ENCODE results near the gene TSPAN9.

TSPAN9 gene

DNA sequence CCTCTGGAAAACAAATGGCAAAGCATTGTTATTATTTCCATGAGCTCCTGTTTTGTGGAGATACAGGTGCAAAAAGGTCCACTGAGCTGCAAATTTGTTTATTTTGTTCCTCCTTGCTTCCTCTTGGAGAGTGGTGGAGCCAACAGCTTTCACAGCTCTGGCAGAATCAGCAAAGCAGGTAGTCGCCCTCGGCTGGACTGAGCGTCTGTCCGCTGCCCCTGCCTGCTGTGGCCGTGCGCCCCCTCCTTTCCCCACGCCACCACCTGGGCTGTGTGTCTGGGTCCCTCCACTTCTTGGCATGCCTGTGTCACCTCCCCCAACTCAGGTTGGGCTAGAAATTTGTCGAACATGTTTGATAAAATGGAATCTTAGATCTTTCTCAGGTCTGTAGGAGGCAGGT, 188.2 kb downstream of the TSPAN9 start:
- DNase-seq (ENCODE audit: low read depth in 2 of 3, low spot score in 1 of 3), result no peak

DNA sequence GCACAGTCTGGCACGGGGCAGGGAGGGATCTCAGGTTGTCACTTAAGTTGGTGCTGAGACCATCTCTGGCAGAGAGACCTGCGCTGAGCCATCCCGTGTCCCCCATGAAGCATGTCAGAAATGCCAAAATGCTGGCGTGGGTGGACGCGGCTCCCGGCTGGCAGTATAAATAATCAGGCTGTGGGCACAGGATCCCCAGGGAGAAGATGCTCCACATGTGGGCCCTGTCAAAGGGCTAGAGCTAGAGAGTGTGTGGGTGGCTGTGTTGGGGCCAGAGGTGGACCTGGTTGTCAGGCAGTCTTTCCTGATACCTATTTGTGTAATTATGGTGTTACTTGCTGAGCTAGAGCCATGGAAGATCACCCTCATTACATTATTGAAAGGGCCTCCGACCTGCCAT, 189.5 kb downstream of the TSPAN9 start:
- DNase-seq (ENCODE audit: low read depth in 2 of 3, low spot score in 1 of 3), result no peak

DNA sequence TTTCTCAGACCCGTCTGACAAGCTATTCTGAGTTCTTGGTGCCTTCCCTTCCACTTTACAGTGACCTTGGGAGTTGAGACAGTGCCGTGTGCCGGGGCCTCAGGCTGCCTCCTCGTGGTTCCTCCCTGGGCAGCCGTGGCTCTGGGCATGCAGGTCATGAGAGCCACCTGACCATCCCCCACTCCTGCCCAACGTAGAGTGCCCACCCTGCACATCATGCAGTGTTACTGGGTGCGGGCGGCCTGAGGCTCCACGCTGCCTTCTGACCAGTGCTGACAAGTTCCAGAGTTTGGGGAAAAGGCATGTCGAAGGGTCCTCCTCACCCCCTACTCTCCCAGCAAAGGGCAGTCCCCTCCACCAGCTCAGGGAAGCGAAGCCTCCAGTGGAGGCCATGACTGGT, 190.5 kb downstream of the TSPAN9 start:
- DNase-seq (ENCODE audit: low read depth in 2 of 3, low spot score in 1 of 3), result no peak

- no peak for DNase-seq (ENCODE audit: low read depth in 2 of 3, low spot score in 1 of 3)
Observed at GRCh38 chr12:3269594-3269993, 192.4 kb downstream of the TSPAN9 start.

DNA sequence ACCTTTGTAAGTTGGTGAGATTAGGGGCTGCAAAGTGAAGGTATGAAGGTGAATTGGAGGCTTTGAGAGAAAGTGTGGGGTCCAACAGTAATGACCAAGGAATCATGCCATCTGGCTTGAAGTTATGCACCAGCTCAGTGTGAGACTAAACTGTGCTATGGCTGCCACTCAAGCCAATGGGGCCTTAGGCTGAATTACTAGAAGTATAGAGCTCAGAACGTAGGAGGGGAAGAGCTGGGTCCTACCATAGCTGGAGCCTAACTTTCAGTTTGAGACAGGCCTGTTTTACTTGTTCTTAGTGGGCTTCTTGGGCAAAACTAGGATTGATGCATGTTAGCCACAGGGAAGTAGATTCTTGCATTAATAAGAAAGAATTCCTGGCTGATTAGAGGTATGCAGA, 194.0 kb downstream of the TSPAN9 start:
- no peak for DNase-seq (ENCODE audit: low read depth in 2 of 3, low spot score in 1 of 3)

GRCh38 chr12:3271639-3272038, 194.5 kb downstream of the TSPAN9 start:
- DNase-seq (ENCODE audit: low read depth in 2 of 3, low spot score in 1 of 3), result no peak

DNA sequence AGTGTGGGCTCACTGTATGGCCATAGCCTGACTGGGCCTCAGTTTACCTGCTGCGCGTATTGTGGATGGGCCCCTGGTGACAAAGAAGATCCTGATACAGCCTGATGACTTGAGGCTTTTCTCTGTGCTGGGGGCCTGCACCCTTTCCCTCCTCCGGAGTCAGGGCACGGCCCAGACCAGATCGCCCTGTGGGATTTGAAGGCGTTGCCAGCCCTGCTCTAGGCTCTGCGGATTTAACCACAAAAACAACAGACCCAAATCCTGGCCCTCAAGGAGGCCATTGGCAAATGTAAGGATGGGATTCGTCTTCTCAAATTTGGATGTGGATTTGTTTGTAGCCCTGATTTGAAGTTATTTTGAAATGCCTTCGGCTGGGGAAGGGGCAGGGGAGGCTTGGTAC, 195.8 kb downstream of the TSPAN9 start:
- no peak for DNase-seq (ENCODE audit: low read depth in 2 of 3, low spot score in 1 of 3)

DNA sequence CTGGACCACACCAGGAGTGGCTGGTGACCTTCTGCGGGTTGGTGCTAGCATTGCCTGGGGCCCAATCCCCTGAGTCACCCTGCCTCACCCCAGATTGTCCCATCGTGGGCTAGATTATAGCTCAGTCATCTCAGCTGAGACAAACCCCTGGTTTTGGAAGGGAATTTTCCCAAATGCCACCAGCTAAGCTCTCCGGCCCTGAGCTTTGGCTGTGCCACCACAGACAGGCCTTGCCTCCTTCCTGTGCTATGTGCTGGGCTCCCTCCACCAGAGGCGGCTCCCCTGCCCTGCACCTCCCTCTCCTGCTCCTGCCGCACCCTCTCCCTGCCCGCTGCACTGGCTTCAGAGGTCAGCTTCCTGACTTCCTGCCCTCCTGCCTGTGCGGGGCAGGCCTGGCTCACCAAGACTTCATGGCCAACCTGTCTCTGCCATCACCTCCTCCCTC, 196.3 kb downstream of the TSPAN9 start:
- no peak for DNase-seq (ENCODE audit: low read depth in 2 of 3, low spot score in 1 of 3)

DNA sequence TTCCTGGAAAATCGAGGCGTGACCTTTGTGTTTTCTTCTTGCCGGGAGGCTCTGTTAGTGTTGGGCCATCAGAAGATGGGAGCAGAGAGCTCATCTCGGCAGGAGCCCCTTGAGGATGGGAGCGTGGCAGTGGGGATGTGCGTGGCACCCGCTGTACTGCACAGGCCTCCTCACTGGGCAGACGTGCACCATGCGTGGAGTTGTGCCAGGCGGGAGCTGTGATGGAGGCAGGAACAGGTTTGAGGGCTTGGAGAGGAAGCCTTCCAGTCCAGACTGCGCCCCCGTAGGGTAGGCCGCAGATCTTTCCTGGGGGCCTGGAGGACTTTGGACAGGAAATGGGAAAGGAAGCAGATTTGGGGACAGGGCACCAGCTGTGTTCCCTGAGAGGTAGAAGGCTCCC, 197.5 kb downstream of the TSPAN9 start:
- DNase-seq (ENCODE audit: low read depth in 2 of 3, low spot score in 1 of 3), result no peak

- DNase-seq (ENCODE audit: low read depth in 2 of 3, low spot score in 1 of 3), result peak; percentile 38 to 66 (median 63)
Observed at GRCh38 chr12:3275171-3276041, 198.2 kb downstream of the TSPAN9 start.

- no peak for DNase-seq (ENCODE audit: low read depth in 2 of 3, low spot score in 1 of 3)
Observed at GRCh38 chr12:3276226-3276625, 199.0 kb downstream of the TSPAN9 start.

DNA sequence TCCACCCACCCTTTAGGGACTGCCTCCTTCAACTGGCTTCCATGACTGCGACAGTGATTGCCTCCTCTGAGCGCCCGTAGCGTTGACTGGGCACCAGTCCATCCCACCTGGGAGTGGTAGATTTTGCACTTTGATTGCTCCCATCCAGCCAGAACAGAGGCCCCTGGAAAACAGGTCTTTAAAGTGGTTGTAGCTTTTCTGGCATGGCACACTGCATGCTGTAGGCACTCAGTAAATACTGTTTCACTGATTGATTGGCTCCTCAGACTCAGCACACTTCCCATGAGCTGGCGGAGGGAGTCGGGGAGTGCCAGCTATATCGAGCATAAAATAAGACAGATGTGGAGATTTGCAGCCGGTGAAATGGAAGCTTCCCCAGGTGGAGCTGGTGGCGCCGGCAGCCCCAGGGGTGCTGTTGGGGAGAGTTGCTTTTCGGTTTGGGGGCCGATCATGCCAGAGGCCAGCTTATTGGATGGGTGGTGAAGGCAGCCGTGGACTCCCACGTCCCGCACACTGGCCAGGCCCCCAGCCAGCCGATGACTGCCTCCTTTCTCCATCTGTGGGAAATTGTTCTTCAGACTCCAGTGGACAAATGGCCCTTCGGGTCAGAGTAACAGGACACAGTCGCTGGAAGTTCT, 200.2 kb downstream of the TSPAN9 start:
- DNase-seq (ENCODE audit: low read depth in 2 of 3, low spot score in 1 of 3), result no peak

DNA sequence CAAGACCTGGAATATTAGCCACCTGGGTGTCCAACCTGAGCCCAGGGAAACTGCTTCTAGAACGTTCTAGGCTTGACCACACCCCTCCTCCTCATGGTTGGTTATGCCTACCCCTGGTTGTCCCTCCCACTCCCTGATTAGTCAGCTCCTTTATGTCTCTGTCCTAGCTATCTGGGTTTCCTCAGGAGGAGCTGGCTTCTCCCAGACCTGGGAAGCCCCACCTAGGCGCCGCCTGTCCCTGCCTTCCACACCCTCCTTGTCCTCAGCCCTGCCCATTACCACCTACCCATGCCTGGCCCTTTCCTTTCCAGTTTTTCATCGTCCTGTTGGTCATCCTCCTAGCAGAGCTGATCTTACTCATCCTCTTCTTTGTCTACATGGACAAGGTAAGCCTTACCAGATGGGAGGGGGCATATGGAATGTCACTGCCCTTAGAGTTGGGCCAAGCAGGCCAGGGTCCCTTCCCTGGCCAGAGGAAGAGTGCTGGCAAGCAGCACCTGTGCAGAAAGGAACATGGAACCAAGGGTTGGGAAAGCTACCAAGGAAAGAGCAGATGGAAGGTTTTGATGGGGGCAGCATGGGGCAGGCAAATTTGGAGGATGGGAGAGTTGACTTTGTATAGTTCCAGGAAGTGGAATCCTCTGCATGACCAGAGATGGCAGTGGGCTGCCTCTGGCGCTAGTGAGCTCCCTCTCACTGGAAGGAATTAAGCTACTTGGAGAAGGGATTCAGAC, 201.7 kb downstream of the TSPAN9 start:
- no peak for DNase-seq (ENCODE audit: low read depth in 2 of 3, low spot score in 1 of 3)

GRCh38 chr12:3279415-3279780, 202.2 kb downstream of the TSPAN9 start:
- no peak for DNase-seq (ENCODE audit: low read depth in 2 of 3, low spot score in 1 of 3)

DNA sequence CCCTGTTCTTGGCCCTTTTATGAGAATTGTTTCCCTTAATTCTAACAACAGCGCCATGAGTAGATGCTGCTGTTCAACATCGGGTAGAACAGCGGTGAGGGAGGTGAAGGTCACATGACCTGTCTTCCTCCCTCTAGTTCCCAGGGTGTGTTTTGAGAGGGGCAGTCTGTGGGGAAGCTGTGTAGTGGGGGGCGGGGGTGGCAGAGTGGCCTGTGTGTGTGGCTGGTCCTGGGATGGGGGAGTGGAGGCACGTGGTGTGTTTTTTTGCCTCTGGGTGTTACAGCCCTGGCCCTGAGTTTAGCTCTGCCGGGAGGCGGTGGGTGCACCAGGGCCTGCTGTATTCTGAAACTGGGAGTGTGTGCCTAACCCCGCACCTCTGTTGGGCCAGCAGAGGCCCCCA, 202.7 kb downstream of the TSPAN9 start:
- no peak for DNase-seq (ENCODE audit: low read depth in 2 of 3, low spot score in 1 of 3)

GRCh38 chr12:3280967-3281366, 203.8 kb downstream of the TSPAN9 start:
- DNase-seq (ENCODE audit: low read depth in 2 of 3, low spot score in 1 of 3), result no peak

DNA sequence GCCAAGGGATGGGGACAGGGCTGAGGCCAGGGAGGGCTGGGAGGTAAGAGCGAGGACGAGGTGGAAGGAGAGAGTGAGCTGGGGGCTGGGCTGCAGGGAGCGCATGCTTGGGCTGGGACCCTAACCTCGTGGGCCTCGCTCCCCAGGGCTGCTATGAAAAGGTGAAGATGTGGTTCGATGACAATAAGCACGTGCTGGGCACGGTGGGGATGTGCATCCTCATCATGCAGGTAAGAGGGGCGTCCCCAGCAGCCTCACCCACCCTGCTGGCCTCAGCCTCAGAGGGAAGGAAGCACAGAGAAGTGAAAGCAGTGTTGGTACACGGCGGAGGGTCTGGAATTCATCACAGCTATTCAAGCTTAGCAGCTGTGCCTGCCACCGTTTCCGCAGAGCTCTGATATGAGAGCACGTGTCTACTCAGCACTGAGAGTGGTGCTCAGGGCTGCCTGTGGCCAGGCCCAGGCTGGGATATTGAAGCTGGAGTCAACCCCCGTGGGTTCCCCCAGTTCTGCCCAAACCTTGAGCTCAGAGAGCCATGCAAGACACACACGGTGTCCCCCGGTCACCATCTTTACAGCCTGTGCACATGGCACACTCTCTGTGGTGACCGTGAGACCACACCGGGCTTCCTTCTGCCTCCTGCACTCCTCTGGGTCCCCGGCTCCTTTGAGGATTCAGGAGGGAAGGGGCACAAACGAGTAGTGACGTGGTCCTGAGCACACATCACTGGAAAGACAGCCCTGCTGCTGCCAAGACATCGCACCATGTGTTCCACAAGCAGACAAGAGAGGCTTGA, 204.6 kb downstream of the TSPAN9 start:
- no peak for DNase-seq (ENCODE audit: low read depth in 2 of 3, low spot score in 1 of 3)

- no peak for DNase-seq (ENCODE audit: low read depth in 2 of 3, low spot score in 1 of 3)
Observed at GRCh38 chr12:3282384-3282670, 205.1 kb downstream of the TSPAN9 start.

GRCh38 chr12:3283137-3283680, 206.0 kb downstream of the TSPAN9 start:
- no peak for DNase-seq (ENCODE audit: low read depth in 2 of 3, low spot score in 1 of 3)

- DNase-seq (ENCODE audit: low read depth in 2 of 3, low spot score in 1 of 3), result no peak
Observed at GRCh38 chr12:3284405-3284804, 207.2 kb downstream of the TSPAN9 start.

DNA sequence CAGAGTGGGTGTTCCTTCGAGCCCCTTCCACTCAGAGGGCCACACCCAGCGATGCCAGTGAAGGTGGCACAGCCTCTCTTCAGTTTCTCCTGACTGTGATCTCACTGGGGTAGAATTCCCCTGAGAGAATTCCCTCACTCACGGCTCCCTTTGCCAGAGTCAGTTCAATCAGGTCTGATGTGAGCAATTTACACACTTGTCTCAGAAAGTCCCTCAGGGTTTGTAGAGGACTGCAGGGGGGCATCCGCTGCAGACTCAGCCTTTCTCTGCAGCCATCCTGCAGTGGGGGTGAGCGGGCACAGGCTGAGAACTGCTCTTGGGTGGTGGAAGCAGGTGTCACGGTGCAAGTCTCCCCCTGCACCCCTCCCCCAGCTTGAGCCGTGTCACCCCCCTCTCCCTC, 208.4 kb downstream of the TSPAN9 start:
- no peak for DNase-seq (ENCODE audit: low read depth in 2 of 3, low spot score in 1 of 3)

Measured in stimulated activated CD4-positive, alpha-beta T cell treated with anti-CD3 and anti-CD28 coated beads, Interleukin-12 subunit alpha, Interleukin-12 subunit beta, amount 100 ng/mL, for 48 hours (primary cell).